Brain microvascular endothelial cell (primary cell): ENCODE measurements around the gene DPH5.

Source experiments
- DNase-seq: peaks from one replicate; pipeline ENCODE4 v3.0.0-alpha.2; 2020
- H3K27ac ChIP-seq: fragments of 250-450 bp; sonication (Bioruptor Pico); 2 replicates; pipeline ENCODE4 v1.5.1; 2020; ENCODE audit warnings: mild to moderate bottlenecking, moderate library complexity
- H3K27me3 ChIP-seq: fragments of 250-450 bp; sonication (Bioruptor Pico); replicated peaks from 2 replicates; pipeline ENCODE4 v1.5.1; 2020; ENCODE audit warnings: mild to moderate bottlenecking
- H3K36me3 ChIP-seq: fragments of 250-450 bp; sonication (Bioruptor Pico); replicated peaks from 2 replicates; pipeline ENCODE4 v1.5.1; 2020; ENCODE audit warnings: mild to moderate bottlenecking
- H3K4me3 ChIP-seq: 2 replicates; pipeline ENCODE4 v1.5.1; 2011; ENCODE audit warnings: low read depth, mild to moderate bottlenecking, control low read depth, low read length, moderate library complexity
- CTCF ChIP-seq: IDR thresholded peaks from 2 replicates; pipeline ENCODE4 v1.5.1; 2011; ENCODE audit warnings: low read depth, mild to moderate bottlenecking, moderate library complexity, low read length, control low read depth, inconsistent platforms; ENCODE audit errors: missing control alignments
- in situ Hi-C: cut with HindIII; loops from 2 replicates; pipeline ENCODE4 v1.10.0; 2017; ENCODE audit warnings: low sequenced_read_pairs, low pct_ligation_motif_present

DPH5 gene

GRCh38 chr1:100943533-100943932 is 82.1 kb downstream of the DPH5 start:
- in situ Hi-C loops, result no loop called here
- H3K27ac ChIP-seq, result no peak overlapping the region

GRCh38 chr1:100942304-100943046 is 83.1 kb downstream of the DPH5 start:
- Histone ChIP-seq H3K27me3 (no peaks in the 10 kb centered on the region), H3K4me3 (no peak overlapping the region), H3K36me3 (peaks cover 11% of the 10 kb centered on the region), H3K27ac (no peak overlapping the region)
- no peak for DNase-seq
- in situ Hi-C loops, result no loop called here
- no peak for TF ChIP-seq CTCF

More at GRCh38 chr1:100943533-100943932, 82.1 kb downstream of the DPH5 start:
- DNase-seq, result no peak
- Histone ChIP-seq H3K4me3 (no peak overlapping the region), H3K36me3 (peaks cover 8% of the 10 kb centered on the region), H3K27me3 (no peaks in the 10 kb centered on the region)
- no peak for TF ChIP-seq CTCF

- DNase-seq, result no peak
- no peaks in the 10 kb centered on the region for H3K27me3 ChIP-seq
- in situ Hi-C loops, result no loop called here
- H3K4me3 ChIP-seq, result no peak overlapping the region
- no peak for TF ChIP-seq CTCF
- H3K27ac ChIP-seq, result no peak overlapping the region
- H3K36me3 ChIP-seq, result peaks cover 11% of the 10 kb centered on the region
Observed at GRCh38 chr1:100941580-100942216, 83.9 kb downstream of the DPH5 start.

- peaks cover 11% of the 10 kb centered on the region for H3K36me3 ChIP-seq
- no peak overlapping the region for H3K27ac ChIP-seq
Observed at GRCh38 chr1:100941098-100941527, 84.5 kb downstream of the DPH5 start.

More at GRCh38 chr1:100941098-100941527, 84.5 kb downstream of the DPH5 start:
- Histone ChIP-seq H3K4me3 (no peak overlapping the region), H3K27me3 (no peaks in the 10 kb centered on the region)
- TF ChIP-seq CTCF, result no peak
- in situ Hi-C loops, result no loop called here
- DNase-seq, result no peak
